Activated CD4-positive, alpha-beta T cell treated with anti-CD3 and anti-CD28 coated beads, Interleukin-2, Interleukin-4, amounts not matched to agents 100 ng/mL and 50 ng/mL, durations not matched to agents 16 hours and 8 hours (primary cell): ENCODE results near the gene MDGA2.

ENCODE experiments used
- DNase-seq: peaks from one replicate; pipeline ENCODE4 v3.0.0-alpha.2; 2020; ENCODE audit warnings: low spot score

The MDGA2 gene

DNA sequence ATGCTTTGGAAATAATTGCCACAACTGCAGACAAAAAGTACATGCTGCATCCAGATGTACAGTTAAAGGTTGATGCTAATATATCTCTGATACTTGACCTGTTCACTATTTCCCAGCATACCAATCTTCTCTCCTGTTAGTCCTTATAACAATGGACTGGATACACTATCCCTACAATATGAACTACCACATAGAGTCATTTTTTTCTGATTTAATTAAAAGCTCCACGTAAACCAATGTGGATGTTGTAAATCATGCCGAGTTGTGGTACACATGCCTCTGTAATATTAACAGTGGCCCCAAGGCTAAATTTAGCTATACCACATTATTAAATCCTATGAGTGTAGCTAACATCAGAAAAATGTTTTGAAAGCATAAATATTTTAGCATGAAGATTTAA, 554.8 kb downstream of the MDGA2 start:
- no peak for DNase-seq

DNA sequence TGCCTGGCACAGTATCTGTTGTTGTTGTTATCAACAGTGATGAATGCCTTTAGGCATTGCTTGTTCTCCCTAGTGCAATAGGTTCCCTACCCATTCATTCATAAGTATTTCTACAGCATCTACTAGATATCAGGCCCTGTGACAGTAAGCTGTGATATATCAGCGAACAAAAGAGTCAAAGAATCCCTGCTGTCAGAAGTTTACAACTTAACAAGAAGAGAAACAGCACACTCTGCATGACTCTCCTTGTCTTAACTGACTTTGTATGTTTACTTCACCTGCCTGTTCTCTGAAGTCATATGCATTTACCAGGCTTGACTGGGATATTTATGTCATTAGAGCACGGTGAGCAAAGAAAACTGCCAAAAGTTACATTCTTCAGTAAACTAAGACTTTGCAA, 571.6 kb downstream of the MDGA2 start:
- no peak for DNase-seq

DNA sequence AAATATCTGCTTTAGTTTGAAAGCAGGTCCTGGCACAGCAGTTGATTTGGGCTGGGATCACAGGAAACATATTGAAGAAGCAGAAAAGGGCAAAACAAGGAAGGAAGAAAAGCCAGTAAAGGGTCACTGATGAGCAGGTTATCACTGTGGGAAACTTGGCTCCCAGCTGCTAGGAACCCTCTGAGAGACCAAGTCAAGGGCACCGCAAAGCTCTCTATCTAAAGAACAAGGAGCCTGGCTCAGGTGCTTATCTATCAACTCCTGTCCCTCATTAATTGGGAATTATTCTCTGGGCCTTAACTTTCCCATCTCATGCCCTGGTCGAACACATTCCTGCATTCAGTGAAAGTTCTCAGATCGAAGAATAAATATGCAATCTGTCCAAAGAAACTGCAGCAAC, 572.9 kb downstream of the MDGA2 start:
- DNase-seq, result no peak

DNA sequence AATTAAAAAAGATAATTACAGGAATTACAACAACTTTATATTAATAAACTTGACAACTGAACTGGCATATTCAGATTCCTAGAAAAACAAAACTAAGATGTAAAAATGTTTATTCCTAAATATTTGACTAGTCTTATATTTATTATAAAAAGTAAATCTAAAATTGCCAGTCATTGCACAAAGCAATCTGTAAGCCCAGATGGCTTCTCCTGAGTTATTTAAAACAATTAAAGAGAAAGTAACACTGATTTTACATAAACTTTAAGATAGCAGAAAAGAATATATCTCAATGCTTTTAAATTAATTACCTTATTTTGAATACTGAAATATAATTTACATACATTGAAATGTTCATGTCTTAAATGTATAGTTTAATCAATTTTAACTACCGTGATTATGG, 589.7 kb downstream of the MDGA2 start:
- DNase-seq, result no peak

DNA sequence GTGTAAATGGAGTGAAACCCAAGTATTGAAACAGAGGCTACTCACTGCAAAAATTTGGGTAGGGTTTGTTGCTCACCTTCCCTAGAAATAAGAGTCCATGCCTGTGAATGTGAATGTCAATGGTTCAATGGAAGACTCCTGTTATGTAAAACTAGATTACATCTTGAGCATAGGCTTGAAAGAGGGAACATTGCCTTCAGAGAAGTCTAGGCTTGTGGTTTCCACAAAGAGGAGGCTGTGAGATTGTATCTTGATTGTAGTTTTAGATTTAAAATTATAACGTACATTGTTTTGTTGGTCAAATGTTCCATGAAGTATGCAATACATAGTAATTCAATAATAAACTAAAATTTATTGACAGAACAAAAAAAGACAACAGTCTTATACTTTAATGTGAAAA, 610.1 kb downstream of the MDGA2 start:
- no peak for DNase-seq

DNA sequence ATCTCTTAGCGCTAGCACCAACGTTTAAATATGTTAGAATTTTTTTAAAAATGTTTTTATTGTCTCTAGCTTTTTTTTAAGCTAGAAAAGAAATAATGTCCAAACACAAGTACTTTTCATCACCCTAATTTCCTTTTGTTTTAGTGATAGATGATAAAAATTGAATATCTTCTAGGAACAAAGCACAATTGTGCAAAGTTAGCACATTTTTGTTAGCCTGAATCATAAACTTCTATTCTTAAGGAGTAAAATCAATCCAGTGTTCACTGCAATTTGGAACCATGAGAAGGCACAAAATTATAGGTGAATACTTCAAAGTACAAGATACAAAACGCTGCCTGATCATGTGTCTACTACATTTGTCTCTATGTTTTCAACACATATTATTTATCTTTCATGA, 615.4 kb downstream of the MDGA2 start:
- no peak for DNase-seq

DNA sequence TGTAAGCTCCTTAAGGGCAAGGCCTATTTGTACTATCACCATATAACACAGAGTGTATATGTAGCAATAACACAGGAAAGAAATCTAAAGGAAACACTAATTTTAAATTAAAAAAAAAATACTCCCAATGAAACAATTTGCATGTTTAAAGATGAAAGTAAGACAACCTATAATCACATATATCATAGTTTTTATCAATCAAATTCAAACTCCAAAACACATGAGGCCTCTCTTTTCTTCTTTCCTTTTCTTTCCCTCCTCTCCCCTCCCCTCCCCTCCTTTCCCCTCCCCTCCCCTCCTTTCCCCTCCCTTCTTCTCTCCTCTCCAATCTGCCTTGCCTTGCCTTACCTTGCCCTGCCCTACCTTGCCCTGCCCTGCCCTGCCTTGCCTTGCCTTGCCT, 618.0 kb downstream of the MDGA2 start:
- DNase-seq, result no peak

DNA sequence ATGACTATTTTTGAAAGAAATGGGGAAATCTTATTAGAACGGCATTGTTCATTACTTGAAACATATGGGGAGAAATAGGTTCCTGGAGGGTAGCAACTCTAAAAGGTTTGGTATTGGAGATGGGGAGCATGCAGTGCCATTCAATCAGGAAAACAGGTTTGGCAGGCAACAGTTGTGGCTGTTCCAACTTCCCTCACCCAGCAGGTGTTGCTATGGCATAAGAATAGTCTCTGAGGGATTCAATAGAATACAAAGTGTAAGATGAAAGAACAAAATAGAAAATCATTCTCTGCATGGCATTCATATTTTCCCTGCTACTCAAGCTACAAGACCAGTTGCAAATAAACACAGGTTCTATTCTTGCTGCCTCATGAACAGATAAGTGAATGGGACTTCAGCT, 630.6 kb downstream of the MDGA2 start:
- DNase-seq, result no peak

DNA sequence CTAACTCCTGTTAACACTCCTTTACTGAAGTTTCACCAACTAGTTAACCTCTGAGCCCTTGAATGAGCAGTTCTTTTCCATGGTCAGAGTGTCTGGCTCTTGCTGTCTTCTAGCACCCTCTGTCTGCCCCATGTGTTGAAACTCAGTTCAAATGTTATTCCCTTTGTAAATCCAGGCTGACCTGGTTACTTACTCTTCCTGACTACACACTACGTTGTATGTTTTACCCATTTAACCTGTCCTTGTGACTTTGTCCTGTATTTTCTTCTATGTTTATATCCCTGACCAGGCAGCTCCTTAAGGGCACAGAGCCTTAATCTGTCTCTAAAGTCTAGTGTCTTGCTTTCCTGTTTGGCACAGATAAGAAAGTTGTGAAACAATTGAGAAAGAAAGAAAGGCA, 634.9 kb downstream of the MDGA2 start:
- DNase-seq, result no peak

DNA sequence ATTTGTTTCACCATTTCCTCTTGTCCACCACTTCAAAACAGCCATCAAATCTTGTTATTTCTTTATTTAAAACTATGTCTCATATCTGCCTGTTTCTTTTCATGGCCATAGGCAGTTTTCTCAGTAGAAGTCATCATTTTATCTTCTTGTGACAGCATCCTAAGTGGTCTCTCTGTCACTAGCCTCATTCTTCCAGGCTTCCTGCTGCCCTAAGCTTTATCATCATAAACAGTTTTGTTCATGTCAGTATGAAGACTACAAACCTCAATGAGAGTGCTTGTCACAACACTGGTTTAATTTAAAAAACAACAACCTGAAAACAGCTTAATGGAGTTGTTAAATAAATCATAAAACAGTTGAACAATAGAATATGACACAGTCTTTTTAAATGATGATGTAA, 636.1 kb downstream of the MDGA2 start:
- DNase-seq, result no peak

DNA sequence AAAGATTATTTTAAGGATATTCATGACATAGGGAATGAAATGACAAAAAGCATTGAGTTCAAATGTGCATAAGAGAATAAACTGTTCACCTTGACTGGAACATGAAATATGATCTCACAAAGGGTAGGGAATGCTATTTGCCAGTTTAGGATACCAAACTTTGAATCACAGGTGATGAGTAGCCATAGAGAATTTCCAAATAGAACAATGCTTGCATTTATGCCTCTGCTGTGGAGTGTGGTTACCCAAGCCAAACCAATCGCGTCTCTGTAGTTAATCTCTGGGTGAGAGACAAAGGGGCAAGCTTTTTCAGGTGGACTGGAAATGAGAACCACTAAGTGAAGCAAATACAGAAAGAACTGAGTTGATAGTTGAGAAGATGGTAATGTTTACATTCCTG, 652.7 kb downstream of the MDGA2 start:
- no peak for DNase-seq

DNA sequence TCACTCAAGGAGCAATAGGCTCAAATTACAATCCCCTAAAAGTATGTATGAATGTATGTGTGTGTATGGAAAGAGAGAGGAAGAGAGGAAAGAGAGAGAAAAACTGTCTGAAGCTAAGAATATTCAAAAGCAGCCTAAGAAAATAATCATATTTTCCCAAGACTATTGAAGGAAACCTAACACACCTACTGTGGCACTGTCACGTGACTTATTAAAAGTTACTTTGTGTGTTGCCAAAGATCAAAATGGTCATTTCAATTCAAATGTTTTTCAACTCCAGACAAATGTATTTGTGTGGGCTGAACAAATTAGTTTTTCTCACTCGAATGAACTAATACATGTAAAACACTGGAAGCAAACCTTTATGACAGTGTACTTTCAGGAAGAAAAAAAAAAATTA, 654.9 kb downstream of the MDGA2 start:
- no peak for DNase-seq

DNA sequence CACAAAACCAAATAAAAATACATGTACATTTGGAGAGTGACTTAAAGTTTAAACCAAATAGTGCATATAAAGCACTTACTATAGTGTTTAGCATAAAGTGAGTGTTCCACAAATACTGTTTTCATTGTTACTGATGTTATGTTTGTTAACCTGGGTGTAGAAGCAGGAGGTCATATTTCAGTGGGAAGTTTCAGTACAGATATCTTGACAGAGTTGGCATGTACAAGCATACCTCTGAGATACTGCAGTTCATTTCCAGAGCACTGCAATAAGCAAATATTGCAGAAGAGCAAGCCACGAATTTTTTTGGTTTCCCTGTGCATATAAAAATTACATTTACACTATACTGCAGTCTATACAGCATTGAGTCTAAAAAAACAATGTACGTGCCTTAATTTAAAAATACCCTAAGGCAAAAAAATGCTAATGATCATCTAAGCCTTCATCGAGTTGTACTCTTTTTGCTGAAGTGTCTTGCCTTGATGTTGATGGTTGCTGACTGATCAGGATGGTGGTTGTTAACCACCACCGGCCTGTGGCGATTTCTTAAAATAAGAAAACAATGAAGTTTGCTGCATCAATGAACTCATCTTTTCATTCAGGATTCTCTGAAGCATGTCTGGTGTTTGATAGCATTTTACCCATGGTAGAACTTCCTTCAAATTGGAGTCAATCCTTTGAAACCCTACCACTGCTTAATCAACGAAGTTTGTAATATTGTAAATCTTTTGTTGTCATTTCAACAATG, 662.7 kb downstream of the MDGA2 start:
- no peak for DNase-seq

DNA sequence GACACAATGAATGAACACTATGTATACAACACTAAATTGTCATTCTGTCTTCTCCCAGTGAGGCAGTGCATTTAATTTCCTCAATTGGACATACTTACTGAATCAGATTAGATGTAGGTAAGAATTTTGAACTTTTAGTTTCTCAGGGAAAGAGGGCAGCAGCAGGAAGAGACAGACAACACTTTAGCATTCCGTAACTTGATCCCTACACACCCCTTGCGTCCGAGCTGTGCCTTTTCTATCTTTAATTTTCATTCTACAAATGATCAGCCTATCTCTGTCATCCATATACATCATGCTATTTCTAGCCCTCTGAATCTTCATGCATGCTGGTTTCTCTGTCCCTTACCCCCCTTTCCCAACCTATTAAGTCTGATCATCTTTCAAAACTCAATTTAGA, 665.8 kb downstream of the MDGA2 start:
- DNase-seq, result no peak

DNA sequence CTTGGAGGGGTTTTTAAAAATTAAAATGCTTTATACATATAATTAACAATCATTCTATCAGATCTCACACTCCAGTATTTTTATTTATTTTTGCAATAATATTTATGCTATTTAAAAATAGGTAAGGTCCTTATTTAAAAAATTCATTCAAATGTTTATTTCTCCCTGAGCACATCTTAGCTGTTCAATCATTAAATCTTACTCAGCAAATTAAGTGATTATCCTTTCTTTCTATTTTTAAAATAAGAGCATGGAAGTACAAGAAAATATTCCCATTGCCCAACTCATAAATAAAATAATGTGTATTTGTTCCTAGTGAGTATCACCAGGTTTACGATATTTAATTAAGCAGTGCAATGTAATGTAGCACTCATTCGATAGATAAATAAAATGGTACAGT, 666.7 kb downstream of the MDGA2 start:
- DNase-seq, result no peak

DNA sequence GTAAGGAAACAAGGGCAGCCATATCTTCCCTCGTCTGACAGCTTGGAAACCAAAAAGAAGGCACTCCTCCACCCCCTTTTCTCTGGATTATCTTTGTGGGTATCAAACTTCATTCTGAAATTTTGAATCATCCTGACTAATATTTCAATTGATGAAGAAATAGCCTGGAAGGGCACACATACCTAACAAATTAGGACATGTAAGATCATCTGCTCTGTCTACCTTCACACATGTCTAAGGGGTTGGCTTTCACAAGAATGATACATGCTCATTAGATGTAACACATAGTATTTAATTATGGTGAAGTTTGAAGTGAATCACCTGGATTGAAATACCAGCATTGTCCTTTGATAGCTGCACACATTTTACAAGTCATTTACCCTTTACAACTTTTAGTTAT, 675.7 kb downstream of the MDGA2 start:
- no peak for DNase-seq

DNA sequence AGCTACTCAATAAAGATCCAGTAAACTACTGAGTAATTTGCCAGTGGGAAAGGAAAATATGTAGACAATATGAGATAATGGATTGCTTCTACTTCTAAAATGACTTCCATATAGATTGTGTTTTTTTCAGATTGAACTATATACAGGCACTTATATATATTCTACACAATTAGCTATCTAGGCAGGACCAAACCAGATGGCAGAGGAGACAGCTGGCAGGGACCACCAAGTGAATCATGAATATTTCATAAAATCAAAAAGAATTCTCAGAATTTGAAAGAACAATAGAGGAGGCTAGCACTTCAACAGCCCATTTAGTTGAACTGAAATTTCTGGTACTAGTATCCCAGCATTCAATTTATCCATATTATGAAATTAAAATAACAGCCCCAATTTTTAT, 685.8 kb downstream of the MDGA2 start:
- no peak for DNase-seq

DNA sequence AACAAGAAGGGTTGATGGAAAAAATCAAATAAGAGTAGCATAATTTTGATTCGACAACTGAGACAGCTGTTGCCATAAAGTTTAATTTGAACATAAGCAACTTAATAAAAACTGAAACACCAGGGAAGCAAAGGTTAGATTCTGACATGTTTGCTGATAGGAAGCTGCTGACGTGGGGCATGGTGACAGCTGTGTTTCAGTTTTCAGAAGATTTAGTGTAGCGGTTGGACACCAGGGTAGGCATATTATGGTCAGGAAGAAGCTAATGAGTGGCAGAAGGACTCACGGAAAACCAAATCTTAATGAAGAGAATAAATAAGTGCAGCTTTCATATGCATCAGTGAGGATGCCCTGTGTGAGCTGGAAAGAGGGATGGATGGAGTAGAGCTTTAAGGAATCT, 687.1 kb downstream of the MDGA2 start:
- DNase-seq, result no peak

DNA sequence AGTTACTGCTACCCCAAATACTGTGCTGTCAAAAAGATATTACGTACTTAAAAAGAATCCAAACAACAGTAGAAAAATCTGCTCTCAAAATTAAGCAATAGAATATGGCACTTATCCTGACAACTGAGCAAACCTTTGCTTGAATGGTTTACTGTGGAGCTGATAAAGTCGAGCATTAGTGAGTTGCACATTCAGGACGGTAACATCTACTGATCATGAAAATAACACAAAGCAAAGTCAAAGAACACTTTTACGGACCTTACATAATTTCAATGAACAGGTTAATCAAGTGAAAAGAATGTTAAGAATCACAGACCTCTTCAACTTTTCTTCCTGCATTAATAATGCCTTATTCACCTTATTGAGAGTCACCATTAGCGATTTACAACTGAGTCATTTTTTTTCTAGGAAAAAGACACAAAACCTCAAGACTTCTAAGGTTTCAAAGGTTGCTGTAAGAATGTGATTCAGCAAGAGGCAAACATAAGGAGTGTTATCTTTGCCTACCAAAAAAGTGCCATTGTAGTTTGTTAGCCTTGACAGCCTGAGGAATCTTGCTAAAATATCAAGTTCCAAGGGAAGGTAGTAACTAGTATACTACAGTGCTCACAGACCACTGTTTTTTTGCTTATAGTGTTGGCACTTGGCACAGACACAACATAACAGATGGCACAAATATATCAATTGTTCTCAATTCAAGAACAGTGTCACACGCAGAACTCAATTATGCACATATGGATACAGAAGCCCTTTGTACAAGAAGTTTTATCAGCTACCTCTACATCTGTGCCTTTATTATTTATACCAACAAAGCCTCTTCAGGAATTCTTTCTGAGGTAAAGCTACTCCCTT, 689.6 kb downstream of the MDGA2 start:
- no peak for DNase-seq

DNA sequence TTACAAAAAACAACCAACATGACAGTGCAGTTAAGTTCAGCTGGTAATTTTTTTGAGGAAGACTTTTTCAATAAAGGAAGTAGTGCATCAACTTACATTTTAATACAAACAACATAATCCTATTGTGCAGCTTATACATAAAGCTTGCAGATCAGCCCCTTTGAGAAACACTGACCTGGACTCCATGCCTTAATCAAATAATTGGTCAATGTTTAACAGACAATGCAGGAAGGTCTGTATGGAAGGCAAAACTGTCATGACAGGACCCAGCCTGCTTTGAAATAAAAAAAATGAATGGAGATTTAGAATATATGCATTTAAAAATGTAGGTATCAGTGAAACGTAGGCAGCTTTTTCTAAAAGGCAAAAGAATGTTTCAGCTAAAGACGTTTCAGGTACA, 702.1 kb downstream of the MDGA2 start:
- no peak for DNase-seq

DNA sequence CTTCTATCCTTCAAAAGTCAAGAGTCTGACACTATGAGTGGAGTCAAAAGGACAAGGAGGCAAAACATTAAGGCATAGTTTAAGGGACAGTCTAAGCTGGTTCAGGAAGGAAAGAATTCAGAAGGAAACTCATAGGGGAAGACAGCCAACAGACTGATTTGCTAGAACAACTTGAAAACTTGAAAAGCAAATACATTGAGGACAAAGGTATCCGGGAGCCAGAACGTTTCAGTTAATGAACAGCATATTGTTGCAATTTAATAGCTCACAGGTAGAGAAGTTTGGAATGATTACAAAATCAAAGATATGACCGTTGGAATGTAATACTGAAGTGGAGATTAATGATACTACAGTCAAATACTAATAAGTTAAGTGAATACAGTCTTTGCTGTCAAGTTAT, 711.0 kb downstream of the MDGA2 start:
- DNase-seq, result no peak

DNA sequence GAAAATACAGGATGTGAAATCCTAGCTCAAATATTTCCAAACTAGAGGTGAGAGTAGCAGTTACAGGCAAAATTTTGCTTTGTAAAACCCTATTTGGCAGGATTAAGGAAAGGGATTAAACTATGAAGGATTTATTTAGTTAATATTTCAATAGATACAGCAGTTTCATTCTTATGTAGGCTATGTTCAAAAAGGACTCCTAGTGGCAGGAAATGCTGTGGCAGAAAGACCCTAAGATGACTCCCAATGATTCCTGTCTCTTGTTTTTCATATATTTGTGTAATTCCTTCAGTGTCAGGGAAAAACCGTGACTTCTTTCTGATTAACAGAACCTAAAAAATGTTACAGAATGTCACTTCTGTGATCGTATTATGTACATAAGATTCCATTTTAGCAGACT, 724.3 kb downstream of the MDGA2 start:
- no peak for DNase-seq

DNA sequence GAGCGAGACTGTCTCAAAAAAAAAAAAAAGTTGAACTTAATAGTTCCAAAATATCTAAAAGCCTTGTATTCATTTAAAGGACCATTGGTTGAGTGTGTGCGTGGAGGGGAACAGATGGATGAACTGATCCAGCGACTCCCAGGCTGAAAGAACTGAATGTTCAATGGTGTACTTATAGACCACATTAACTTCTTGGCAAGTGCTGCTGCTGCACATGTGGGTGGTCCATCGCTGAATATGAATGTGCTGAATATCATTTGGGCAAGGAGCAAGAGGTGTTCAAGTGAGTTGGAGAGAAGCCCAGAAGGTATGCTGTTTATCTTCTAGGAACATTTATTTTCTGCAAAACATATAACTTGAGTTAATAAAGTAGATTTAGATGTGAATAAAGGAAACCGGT, 734.8 kb downstream of the MDGA2 start:
- DNase-seq, result no peak

DNA sequence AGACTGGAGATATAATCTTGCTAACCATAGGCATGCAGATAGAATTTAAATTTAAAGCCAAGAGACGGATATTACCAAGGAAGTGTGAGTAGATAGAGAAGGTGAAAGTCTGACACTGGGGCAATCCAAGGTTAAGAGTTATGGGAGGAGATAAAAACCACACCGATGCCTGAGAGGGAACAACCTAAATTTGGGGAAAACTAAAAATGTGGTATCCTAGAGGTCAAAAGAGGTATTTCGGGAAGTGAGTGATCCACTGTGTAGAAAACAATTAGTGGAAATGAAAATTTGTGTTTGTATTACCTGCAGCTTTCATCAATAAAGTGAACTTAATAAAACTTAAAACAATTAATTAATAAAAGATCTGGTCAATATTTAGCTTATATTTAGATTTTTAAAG, 754.9 kb downstream of the MDGA2 start:
- DNase-seq, result no peak
